HG03354 (cell line): Measurements from ENCODE around the gene MPP1.

Experiments
- ATAC-seq: cut with Tn5 transposase; IDR thresholded peaks from one replicate; pipeline ENCODE4 v1.9.1; 2021; ENCODE audit warnings: mild to moderate bottlenecking; ENCODE audit not compliant: unreplicated experiment, poor library complexity, severe bottlenecking

Gene MPP1

GRCh38 chrX:154735695-154736393 is 69.4 kb downstream of the MPP1 start:
- ATAC-seq, result no peak

GRCh38 chrX:154734061-154734781 is 71.1 kb downstream of the MPP1 start:
- no peak for ATAC-seq

- no peak for ATAC-seq
These were observed 72.2 kb downstream of the MPP1 start for GRCh38 chrX:154733066-154733425.

- ATAC-seq, result no peak
These were observed 72.7 kb downstream of the MPP1 start for GRCh38 chrX:154732421-154733065.

GRCh38 chrX:154731881-154732280 is 73.4 kb downstream of the MPP1 start:
- no peak for ATAC-seq

GRCh38 chrX:154731184-154731583 is 74.1 kb downstream of the MPP1 start:
- no peak for ATAC-seq

GRCh38 chrX:154730253-154730891 is 74.9 kb downstream of the MPP1 start:
- no peak for ATAC-seq

GRCh38 chrX:154729439-154729838 is 75.8 kb downstream of the MPP1 start:
- no peak for ATAC-seq
